Placental epithelial cell (primary cell): ENCODE data around the gene UBE2E2. TPM values are rescaled to one million over a fixed set of nuclear protein-coding genes. Genes with fewer than 3 reads are reported as not detected.

Source experiments
- small RNA-seq: library from RNA; depleted of rRNA; stranded (forward); fragments of <200 nt; gene quantifications from one replicate; pipeline ENCODE3, GENCODE V24; 2012
- total RNA-seq: library from RNA; depleted of rRNA; stranded (reverse); fragments of >200 nt; gene quantifications from 2 replicates; pipeline ENCODE4 v1.2.3, GENCODE V29; 2012

Gene UBE2E2
- total RNA-seq: 38.2 and 88.7 TPM in 2 replicates

DNA sequence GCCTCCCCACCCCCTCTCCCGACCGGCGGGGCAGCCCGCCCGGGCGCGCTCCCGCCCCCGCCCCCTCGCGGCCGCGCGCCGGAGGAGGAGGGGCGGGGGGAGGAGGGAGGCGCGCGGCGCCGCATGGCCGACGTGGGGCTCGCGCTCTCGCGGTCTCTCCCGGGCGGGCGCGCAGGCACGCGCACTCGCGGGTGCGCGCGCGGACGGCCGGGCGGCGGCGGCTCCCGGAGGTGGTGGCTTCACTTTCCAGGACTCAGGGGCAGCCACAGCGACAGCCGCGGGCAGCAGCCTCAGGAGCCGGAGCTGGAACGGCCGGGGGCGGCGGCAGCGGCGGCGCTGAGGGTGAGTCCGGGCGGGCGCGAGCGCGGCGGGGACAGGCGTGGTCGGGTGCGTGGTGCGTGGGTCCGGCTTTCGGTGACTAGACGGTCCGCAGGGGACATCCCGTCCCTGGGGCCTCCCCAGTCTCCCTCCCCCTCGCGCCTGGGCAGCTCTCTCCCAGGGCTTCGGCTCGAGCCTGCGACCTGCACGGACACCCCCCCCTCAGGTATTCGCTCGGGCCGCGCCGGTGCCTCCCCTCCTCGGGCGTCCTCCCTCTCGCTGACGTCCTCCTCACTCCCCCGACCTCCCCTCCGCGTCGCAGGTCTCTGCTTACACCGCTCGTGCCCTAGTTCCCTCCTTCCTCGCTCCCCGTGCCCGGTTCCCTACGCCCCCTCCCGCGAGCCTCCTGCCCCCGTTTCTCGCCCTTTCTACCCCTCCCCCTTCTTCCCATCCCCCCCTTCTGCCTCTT lies at the start of gene UBE2E2:
TSS of gene UBE2E2 (plus strand) at position 407 of the 787 bp plus-strand sequence.

Small RNAs within 50 kb of the gene (small RNA-seq; reads per million reads assigned to genes)
- not detected for gene AC121251.1
- not detected for gene RF00019
- gene RNU6-788P: not detected
- not detected for gene RNU6-922P
